NCI-H1417 treated with DMSO at 0.1 percent for 48 hours (cell line): ENCODE measurements around the gene OTUD3.
"Not testable (repeated sequence)": the region's sequence is repeated elsewhere in the genome, so short reads cannot be mapped to it uniquely, and the experiment has no call there.

ENCODE experiments used
- DNase-seq: peaks from one replicate; lab custom pipeline; 2025; lab: John Stamatoyannopoulos, UW

The OTUD3 gene

GRCh38 chr1:19920132-19920710, 38.0 kb downstream of the OTUD3 start:
- DNase-seq, result no peak

DNA sequence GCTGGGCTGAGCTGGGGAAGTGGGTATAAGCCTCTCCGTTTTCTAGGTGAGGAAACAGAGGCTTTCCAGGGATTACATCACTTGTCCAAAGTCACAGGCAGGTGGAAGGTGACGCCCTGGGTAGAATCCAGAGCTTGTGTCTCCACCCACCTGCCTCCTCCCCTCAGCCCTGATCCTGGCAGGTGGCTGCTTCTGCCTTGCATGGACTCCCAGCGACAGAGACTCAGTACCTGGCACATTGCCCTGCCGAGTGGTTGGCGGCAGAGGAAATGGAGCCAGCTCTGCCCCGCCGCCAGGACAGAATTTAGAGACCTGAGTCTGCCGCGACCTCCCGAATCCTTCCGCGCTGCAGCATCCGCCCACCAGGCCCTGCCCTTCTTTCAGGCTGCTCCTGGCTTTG, 39.1 kb downstream of the OTUD3 start:
- DNase-seq, result no peak

DNA sequence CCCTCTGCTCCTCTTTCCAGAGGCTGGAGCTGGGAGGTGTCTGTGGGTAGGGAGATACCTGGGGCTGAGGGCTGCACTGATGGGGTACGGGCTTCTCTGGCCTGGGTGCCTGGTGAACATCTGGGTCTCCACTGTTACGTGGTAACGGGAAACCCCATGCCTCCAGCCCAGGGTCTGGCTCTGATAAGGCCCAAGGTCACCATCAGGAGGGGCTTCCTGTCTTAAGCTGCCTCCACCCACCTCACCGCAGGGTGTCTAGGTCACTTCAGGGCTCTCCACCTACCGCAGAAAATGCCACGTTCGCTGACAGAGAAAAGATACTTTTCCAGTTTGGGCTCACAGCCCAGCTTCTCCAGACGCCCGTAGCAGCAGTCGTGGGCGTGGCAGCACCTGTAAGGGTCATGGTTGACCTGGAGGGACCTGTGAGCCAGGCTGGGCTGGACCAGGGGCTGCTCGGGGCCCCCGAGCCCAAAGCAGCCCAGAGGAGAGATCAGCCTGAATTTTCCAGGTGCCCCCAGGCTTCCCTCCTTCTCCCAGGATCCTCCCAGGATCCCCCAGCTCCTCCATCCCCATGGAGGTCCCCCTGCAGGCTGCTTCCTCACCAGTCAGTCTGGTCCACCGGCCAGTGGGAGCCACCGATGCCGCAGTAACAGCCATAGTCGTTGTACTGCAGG, 40.0 kb downstream of the OTUD3 start:
- no peak for DNase-seq

GRCh38 chr1:19923137-19923952, 41.1 kb downstream of the OTUD3 start, which contains the start of gene PLA2G2E:
Gene PLA2G2E, minus strand, starts transcription at chr1:19923617. Its CDS starts 58 bp downstream, at chr1:19923559.
- no peak for DNase-seq

- DNase-seq, result no peak
Measured at GRCh38 chr1:19923953-19924346, 41.8 kb downstream of the OTUD3 start.

GRCh38 chr1:19925342-19926070, 43.3 kb downstream of the OTUD3 start:
- DNase-seq, result no peak

DNA sequence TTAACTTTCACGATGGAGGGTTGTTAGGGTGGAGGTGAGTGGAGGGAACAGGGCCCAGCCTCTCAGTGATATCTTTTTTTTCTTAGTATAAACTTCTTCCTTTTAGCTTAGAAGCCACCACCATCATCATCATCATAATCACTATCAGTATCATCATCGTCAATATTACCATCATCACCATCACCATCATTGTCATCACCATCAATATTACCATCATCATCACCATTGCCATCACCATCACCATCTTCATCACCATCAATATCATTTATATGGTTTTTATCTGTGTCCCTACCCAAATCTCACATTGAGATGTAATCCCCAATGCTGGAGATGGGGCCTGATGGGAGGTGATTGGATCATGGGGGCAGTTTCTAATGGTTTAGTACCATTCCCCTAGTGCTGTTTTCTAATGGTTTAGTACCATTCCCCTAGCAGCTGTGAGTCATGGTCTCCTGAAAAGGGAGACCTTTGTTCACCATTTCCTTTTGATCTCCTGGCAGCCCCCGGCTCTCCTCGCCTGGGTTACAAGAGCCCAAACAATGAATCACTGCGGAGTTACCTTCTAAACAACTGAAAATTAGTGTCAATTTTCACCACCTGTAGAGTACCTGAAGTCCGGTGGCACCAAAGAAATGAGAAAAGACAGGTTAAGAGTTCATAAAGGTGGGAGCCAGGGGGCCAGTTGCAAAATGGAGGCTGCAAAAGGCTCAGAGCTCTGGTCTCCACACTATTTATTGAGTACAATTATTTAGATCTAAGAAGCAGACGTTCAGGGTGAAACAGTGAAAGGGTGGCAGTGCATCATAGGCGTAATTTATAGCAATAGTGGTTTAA, 44.3 kb downstream of the OTUD3 start:
- DNase-seq, result no peak

DNA sequence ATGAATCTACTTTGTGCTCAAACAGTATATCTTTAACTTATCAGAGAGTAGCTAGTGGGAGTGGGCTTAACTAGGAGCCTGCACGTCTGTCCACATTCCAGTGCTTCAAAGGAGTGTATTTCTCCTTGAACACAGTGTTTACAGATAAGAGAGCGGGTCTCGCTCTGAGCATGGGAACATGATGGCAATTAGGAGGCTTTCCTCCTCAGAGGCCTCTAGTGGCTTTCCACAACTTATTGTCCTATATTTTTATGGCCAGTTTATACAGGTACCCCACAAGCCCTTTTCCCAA, 44.9 kb downstream of the OTUD3 start:
- not testable (repeated sequence) for DNase-seq

DNA sequence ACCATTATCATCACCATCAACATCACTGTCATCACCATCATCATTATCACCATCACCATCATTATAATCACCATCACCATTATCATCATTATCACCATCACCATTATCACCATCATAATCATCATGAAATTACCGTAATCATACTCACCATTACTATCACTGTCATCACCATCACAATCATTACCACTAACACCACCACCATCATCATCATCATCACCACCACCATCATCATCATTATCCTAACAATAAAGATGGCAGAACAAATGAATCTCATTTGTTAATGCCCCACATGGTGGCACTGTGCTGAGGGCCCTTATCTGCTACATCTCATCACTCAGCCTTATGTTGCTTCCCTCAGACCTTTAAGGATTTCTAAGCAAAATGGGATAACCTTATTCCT, 50.7 kb downstream of the OTUD3 start:
- no peak for DNase-seq

DNA sequence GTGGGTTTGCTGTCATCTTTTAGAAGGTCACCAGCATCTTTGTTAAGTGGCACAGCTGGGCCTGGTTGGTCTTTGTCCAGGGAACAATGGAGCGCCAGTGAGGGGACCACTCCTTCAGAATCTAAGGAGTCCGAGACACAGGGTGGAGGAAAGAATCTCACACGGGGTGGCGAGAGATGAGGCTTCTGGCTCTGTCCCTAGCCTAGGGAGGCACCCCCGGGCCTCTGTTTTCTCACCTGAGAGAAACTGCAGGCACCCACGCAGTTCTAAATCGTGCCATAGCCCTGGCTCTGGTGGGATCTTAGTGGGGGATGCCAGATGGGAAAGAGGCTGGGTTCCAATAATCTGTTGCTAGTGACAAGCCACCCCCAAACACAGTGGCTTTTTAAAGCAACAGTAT, 52.1 kb downstream of the OTUD3 start:
- no peak for DNase-seq

GRCh38 chr1:19936061-19936750, 54.0 kb downstream of the OTUD3 start:
- DNase-seq, result no peak

DNA sequence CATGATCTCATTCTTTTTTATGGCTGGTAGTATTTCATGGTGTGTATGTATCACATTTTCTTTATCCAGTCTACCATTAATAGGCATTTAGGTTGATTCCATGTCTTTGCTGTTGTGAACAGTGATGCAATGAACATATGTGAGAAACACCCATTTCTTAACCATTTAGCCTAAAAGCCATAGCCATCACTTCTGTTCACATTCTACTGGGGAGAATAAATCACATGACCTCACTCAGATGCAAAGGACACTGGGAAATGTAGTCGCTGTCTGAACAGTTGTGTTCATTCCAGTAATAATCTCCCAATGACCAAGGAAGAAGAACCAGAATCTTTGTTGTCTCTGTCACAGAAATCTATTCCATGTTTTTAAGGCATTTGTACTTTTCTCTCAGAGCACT, 56.3 kb downstream of the OTUD3 start:
- no peak for DNase-seq

DNA sequence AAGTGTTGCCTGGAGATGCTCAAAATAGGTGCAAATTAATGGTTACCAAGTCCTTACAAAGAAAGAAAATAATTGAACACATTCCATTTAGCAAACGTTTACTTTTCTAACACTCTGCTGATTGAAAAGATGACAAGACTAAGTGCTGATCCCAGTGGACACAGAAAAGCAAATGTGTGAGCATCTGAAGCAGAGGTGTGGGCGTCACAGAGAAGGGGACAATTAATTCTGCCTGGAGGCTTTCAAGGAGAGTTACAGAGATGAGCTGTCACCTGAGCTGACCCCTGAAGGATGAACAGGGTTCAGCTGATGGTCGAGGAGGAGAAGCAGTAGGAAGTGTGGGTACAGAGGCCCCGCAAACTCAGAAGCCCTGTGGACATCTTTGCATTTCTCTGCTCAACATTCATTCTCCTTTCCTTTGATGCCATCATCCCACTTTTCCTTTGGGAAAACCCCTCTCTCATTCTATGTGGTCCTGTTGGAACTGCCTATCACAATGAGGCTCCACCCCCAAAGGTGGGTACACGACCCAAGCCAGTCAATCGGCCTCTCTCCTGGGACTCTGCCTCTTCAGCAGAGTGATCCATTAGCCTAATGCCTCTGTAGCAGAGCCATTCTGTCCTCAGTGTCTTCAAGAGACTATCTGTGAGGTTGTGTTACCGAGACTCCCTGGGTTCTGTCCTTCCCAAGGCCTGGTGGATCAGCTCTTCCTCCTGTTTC, 58.5 kb downstream of the OTUD3 start:
- no peak for DNase-seq

GRCh38 chr1:19941206-19941568, 59.0 kb downstream of the OTUD3 start:
- DNase-seq, result no peak

DNA sequence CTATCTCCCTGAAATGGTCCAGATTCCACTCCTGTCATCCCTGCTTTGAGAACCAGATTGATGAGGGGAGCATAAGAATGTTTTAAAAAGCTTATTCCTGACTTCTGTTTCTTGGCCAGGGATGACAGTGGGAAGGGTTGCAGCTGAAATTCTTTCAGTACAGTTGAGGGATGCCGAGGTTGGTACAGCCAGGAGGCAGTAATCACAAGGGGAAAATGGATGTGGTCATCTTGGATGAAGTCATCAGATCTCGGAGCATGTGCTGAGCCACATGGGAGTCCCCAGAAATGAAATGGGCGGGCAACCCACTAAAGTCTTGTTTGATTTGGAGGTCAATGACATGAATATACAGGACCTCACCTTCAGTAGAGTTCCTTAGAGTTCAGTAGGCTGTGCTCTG, 59.9 kb downstream of the OTUD3 start:
- no peak for DNase-seq

- DNase-seq, result no peak
Measured at GRCh38 chr1:19942657-19943056, 60.5 kb downstream of the OTUD3 start.

DNA sequence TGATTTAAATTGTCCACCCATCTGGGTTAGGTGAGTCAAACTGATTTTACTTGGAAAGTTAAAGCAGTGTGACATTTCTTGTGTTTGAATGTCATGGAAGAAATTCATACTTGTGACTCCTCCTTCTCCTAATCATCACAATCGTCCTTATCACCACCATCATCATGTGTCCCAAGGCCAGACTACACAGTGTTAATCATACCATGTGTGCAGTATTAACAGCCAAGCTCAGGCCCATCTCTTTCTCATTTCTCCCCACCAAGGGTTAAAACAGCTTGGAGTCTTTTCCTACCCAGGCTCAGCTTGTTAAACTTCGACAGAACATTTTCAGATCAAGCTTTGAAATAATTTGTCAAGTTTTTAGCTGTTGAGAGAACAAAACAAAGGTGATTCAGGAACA, 63.7 kb downstream of the OTUD3 start:
- no peak for DNase-seq

- DNase-seq, result no peak
Measured at GRCh38 chr1:19946331-19946751, 64.1 kb downstream of the OTUD3 start.

DNA sequence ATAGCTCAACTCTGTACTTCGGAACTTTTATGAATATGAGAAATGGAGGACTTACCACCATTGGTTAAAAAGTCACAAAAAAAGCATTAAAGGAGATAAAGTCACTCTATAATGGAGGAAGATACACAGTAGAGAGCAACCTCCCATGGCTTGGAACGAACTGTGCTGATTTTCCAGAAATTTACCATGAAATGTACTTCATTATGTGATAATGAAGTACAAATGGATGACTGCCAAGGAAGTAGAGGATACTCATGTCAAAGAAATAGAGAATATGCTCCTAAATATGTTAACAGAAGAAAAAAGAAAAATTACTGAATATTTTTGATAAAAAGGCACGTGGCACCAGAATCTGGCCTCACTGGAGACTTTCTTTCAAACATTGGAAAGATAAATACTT, 64.8 kb downstream of the OTUD3 start:
- no peak for DNase-seq

GRCh38 chr1:19949016-19949415, 66.8 kb downstream of the OTUD3 start:
- no peak for DNase-seq

- no peak for DNase-seq
Measured at GRCh38 chr1:19954059-19954458, 71.9 kb downstream of the OTUD3 start.
